ENCODE data around the gene PPFIBP1.

DNA sequence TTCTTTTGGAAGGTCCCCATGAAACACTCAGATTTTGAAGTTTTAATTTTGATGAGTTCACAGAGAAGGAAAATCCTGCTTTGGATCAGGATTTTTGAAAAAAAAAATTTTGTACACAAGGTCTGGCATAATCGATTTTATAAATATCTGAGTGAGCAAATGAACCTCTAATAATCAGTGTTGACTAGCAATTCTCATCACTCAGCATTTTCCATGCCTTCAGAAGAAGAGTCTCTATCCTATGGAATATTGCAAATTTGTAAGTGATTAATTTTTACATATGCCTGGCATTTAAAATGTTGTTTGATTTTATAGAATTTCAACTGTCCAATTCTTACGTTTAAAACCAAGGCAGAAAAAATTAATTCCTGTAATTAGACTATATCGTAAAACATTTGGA is 141.7 kb downstream of the PPFIBP1 start:
- TF ChIP-seq EZH2 (IDR thresholded peaks at IDR 0.05; ENCODE audit: borderline replicate concordance) = no peak
- TF ChIP-seq EZH2phosphoT487 (IDR thresholded peaks at IDR 0.05; ENCODE audit: low read depth, severe bottlenecking, unreplicated experiment) = no peak

Measured in hepatocyte (in vitro differentiated cells).